HepG2 (cell line): Measurements from ENCODE around the gene XRCC2. TPM values are rescaled to one million over a fixed set of nuclear protein-coding genes. Genes with fewer than 3 reads are reported as not detected.
A peak's percentile ranks its signal among the peaks of the same experiment; 100 is the strongest.

Experiments
- HDAC2 ChIP-seq: sonication (generic); formaldehyde crosslinking; IDR thresholded peaks from 2 replicates; pipeline ENCODE4 v1.4.0; 2020; ENCODE audit warnings: missing genetic modification reagents
- NFYC ChIP-seq: IDR thresholded peaks from 2 replicates; pipeline ENCODE4 v1.6.1; 2016; ENCODE audit warnings: missing genetic modification reagents, missing compliant biosample characterization
- SIX4 ChIP-seq: sonication (generic); formaldehyde crosslinking; IDR thresholded peaks from 2 replicates; pipeline ENCODE4 v1.4.0; 2020; ENCODE audit warnings: missing genetic modification reagents
- SRF ChIP-seq: IDR thresholded peaks from 2 replicates; pipeline ENCODE4 v1.6.1; 2011; ENCODE audit warnings: mild to moderate bottlenecking, low read depth, low read length, moderate library complexity
- ZBTB42 ChIP-seq: sonication (generic); formaldehyde crosslinking; IDR thresholded peaks from 2 replicates; pipeline ENCODE4 v1.5.0; 2020; ENCODE audit warnings: mild to moderate bottlenecking, missing genetic modification reagents
- ZC3H4 ChIP-seq: sonication (generic); formaldehyde crosslinking; IDR thresholded peaks from 2 replicates; pipeline ENCODE4 v1.4.0; 2020; ENCODE audit warnings: missing genetic modification reagents, borderline replicate concordance
- ZFP62 ChIP-seq: sonication (generic); formaldehyde crosslinking; IDR thresholded peaks from 2 replicates; pipeline ENCODE4 v1.4.0; 2020; ENCODE audit warnings: missing genetic modification reagents
- ZNF205 ChIP-seq: IDR thresholded peaks from 2 replicates; pipeline ENCODE4 v1.6.1; 2018; ENCODE audit warnings: missing biosample characterization, missing genetic modification reagents
- ZNF460 ChIP-seq: sonication (generic); formaldehyde crosslinking; IDR thresholded peaks from 2 replicates; pipeline ENCODE4 v1.5.1; 2020; ENCODE audit warnings: missing genetic modification reagents, mild to moderate bottlenecking, borderline replicate concordance
- ZNF747 ChIP-seq: sonication (generic); formaldehyde crosslinking; IDR thresholded peaks from 2 replicates; pipeline ENCODE4 v1.8.1; 2023; ENCODE audit warnings: missing genetic modification reagents, mild to moderate bottlenecking, borderline replicate concordance
- ZNF878 ChIP-seq: sonication (generic); formaldehyde crosslinking; IDR thresholded peaks from 2 replicates; pipeline ENCODE4 v1.8.1; 2023; ENCODE audit warnings: mild to moderate bottlenecking, missing genetic modification reagents, moderate library complexity
- polyA plus RNA-seq, 8 experiments: library from polyadenylated mRNA; depleted of rRNA in 3 of 8; stranded (reverse) in 7 of 8; unstranded in 1 of 8; fragments of >200 nt; fragmentation: Illumina TruSeq in 4 of 8; extraction: Trizol in 4 of 8; gene quantifications; 2 replicates each; pipeline versions ENCODE4 v1.2.1 to v1.2.3, GENCODE V29; 2011 to 2016; ENCODE audit warnings: low read depth in 4 of 8, missing spikeins in 1 of 8, mixed read lengths in 1 of 8; ENCODE audit not compliant: insufficient read depth in 1 of 8
- total RNA-seq, 5 experiments: library from RNA; depleted of rRNA; stranded (reverse); fragments of >200 nt; fragmentation: Illumina TruSeq; extraction: Trizol; gene quantifications; 2 replicates each; pipeline ENCODE4 v1.2.3, GENCODE V29; 2016; ENCODE audit warnings: low read depth in 1 of 5
- TF ChIP-seq, protein P1 (sequence below): sonication (generic); formaldehyde crosslinking; IDR thresholded peaks from 2 replicates; pipeline ENCODE4 v1.4.0; 2020; ENCODE audit warnings: mild to moderate bottlenecking, missing genetic modification reagents
- TF ChIP-seq, protein P2 (sequence below): sonication (generic); formaldehyde crosslinking; IDR thresholded peaks from 2 replicates; pipeline ENCODE4 v1.5.0; 2020; ENCODE audit warnings: missing genetic modification reagents
- TF ChIP-seq, protein P3 (sequence below): IDR thresholded peaks from 2 replicates; pipeline ENCODE4 v1.6.1; 2018; ENCODE audit warnings: missing genetic modification reagents, mild to moderate bottlenecking, missing compliant biosample characterization
- TF ChIP-seq, protein P4 (sequence below), 2 experiments: sonication (generic) in 1 of 2; formaldehyde crosslinking in 1 of 2; IDR thresholded peaks; 2 replicates each; pipeline versions ENCODE4 v1.4.0 to v1.6.1; 2018 to 2020; ENCODE audit warnings: missing genetic modification reagents in 2 of 2, borderline replicate concordance in 1 of 2, low read depth in 1 of 2, mild to moderate bottlenecking in 1 of 2, missing biosample characterization in 1 of 2
- TF ChIP-seq, protein P5 (sequence below): sonication (generic); formaldehyde crosslinking; IDR thresholded peaks from 2 replicates; pipeline ENCODE4 v1.4.0; 2020; ENCODE audit warnings: missing genetic modification reagents

Gene XRCC2
- total and polyA plus RNA-seq, 2 of the 13 experiments (the other 11 are each of a cell fraction or from before 2014, with no cell fraction given), result 3.8 to 14.5 TPM

DNA sequence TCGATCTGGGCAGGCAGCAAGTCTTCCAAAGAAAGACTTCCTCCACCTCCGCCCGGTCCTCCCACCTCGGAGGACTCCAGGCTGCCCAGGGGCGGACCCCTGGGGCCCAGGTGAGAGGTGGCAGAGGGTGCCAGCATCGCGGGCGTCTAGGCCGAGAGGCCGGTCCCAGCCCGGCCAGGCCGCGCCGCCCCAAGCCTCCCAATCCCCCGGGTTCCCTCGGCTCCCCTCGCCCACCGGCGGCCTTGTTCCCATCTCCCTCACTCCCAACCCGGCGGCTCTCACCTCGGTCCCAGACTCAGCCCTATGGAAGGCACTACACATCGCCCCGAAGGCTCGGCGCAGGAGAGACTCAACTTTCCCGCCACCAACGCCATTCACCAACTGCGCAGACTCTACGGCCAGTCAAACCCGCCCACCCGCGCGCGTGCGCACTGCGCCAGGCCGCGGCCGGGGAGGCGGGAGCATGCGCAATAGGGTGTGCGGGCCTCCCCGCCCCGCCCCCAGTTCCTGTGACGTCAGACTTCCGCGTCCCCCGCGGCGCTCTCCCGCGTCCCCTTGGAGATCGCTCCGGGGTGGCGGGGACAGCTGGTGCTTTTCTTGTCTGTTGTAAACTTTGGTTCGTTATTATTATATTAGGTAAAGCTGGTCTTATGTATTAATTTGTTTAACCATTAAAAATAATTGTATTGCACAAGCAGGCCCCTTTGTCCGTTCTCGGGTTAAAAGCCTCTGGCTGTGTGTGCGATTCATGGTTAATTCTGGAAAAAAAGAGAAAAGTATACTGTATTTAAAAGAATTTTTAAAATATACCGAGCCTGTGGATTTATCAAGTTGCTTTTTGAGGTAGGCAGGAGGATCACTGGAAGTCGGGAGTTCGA, at the start of gene XRCC2 (continued):
- TF ChIP-seq, protein P1, sequence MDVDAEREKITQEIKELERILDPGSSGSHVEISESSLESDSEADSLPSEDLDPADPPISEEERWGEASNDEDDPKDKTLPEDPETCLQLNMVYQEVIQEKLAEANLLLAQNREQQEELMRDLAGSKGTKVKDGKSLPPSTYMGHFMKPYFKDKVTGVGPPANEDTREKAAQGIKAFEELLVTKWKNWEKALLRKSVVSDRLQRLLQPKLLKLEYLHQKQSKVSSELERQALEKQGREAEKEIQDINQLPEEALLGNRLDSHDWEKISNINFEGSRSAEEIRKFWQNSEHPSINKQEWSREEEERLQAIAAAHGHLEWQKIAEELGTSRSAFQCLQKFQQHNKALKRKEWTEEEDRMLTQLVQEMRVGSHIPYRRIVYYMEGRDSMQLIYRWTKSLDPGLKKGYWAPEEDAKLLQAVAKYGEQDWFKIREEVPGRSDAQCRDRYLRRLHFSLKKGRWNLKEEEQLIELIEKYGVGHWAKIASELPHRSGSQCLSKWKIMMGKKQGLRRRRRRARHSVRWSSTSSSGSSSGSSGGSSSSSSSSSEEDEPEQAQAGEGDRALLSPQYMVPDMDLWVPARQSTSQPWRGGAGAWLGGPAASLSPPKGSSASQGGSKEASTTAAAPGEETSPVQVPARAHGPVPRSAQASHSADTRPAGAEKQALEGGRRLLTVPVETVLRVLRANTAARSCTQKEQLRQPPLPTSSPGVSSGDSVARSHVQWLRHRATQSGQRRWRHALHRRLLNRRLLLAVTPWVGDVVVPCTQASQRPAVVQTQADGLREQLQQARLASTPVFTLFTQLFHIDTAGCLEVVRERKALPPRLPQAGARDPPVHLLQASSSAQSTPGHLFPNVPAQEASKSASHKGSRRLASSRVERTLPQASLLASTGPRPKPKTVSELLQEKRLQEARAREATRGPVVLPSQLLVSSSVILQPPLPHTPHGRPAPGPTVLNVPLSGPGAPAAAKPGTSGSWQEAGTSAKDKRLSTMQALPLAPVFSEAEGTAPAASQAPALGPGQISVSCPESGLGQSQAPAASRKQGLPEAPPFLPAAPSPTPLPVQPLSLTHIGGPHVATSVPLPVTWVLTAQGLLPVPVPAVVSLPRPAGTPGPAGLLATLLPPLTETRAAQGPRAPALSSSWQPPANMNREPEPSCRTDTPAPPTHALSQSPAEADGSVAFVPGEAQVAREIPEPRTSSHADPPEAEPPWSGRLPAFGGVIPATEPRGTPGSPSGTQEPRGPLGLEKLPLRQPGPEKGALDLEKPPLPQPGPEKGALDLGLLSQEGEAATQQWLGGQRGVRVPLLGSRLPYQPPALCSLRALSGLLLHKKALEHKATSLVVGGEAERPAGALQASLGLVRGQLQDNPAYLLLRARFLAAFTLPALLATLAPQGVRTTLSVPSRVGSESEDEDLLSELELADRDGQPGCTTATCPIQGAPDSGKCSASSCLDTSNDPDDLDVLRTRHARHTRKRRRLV (CRISPR knock-in tag), result 0 out of 2 replicates have a peak, but pooled peaks have one; percentile 48
- TF ChIP-seq ZBTB42 (CRISPR knock-in tag) (peak; percentile 16; the same call in 1 of the 2 replicates), ZFP62 (CRISPR knock-in tag) (no peak), HDAC2 (peak; percentile 68), ZNF205 (CRISPR knock-in tag) (no peak), ZNF878 (CRISPR knock-in tag) (peak; percentile 19; the same call in 1 of the 2 replicates), ZNF460 (CRISPR knock-in tag) (no peak), ZNF747 (CRISPR knock-in tag) (peak; percentile 49; the same call in 1 of the 2 replicates), NFYC (CRISPR knock-in tag) (peak; percentile 74), SIX4 (CRISPR knock-in tag) (no peak), ZC3H4 (CRISPR knock-in tag) (no peak), SRF (no peak)
- TF ChIP-seq, protein P2, sequence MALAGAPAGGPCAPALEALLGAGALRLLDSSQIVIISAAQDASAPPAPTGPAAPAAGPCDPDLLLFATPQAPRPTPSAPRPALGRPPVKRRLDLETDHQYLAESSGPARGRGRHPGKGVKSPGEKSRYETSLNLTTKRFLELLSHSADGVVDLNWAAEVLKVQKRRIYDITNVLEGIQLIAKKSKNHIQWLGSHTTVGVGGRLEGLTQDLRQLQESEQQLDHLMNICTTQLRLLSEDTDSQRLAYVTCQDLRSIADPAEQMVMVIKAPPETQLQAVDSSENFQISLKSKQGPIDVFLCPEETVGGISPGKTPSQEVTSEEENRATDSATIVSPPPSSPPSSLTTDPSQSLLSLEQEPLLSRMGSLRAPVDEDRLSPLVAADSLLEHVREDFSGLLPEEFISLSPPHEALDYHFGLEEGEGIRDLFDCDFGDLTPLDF, result peak; percentile 84
- TF ChIP-seq, protein P3, sequence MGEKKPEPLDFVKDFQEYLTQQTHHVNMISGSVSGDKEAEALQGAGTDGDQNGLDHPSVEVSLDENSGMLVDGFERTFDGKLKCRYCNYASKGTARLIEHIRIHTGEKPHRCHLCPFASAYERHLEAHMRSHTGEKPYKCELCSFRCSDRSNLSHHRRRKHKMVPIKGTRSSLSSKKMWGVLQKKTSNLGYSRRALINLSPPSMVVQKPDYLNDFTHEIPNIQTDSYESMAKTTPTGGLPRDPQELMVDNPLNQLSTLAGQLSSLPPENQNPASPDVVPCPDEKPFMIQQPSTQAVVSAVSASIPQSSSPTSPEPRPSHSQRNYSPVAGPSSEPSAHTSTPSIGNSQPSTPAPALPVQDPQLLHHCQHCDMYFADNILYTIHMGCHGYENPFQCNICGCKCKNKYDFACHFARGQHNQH (CRISPR knock-in tag), result 0 out of 2 replicates have a peak, but pooled peaks have one; percentile 42
- TF ChIP-seq, protein P4, sequence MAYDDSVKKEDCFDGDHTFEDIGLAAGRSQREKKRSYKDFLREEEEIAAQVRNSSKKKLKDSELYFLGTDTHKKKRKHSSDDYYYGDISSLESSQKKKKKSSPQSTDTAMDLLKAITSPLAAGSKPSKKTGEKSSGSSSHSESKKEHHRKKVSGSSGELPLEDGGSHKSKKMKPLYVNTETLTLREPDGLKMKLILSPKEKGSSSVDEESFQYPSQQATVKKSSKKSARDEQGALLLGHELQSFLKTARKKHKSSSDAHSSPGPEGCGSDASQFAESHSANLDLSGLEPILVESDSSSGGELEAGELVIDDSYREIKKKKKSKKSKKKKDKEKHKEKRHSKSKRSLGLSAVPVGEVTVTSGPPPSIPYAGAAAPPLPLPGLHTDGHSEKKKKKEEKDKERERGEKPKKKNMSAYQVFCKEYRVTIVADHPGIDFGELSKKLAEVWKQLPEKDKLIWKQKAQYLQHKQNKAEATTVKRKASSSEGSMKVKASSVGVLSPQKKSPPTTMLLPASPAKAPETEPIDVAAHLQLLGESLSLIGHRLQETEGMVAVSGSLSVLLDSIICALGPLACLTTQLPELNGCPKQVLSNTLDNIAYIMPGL (CRISPR knock-in tag; IDR thresholded peaks at IDR 0.05; ENCODE audit: borderline replicate concordance in 1 of 2, low read depth in 1 of 2), result peak; percentile 20 to 55; a peak in 1 of 4 replicates
- TF ChIP-seq, protein P5, sequence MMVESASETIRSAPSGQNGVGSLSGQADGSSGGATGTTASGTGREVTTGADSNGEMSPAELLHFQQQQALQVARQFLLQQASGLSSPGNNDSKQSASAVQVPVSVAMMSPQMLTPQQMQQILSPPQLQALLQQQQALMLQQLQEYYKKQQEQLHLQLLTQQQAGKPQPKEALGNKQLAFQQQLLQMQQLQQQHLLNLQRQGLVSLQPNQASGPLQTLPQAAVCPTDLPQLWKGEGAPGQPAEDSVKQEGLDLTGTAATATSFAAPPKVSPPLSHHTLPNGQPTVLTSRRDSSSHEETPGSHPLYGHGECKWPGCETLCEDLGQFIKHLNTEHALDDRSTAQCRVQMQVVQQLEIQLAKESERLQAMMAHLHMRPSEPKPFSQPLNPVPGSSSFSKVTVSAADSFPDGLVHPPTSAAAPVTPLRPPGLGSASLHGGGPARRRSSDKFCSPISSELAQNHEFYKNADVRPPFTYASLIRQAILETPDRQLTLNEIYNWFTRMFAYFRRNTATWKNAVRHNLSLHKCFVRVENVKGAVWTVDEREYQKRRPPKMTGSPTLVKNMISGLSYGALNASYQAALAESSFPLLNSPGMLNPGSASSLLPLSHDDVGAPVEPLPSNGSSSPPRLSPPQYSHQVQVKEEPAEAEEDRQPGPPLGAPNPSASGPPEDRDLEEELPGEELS (CRISPR knock-in tag), result no peak
